Colonic mucosa (tissue), 4 donors: Measurements from ENCODE around the gene CCDC88A. TPM values are rescaled to one million over a fixed set of nuclear protein-coding genes. Genes with fewer than 3 reads are reported as not detected.

ENCODE experiments used
- DNase-seq: peaks from one replicate; pipeline ENCODE4 v3.0.0-alpha.2; 2020
- H3K27ac ChIP-seq: fragments of 200-600 bp; one replicate; pipeline ENCODE4 v1.8.0; 2021
- H3K27me3 ChIP-seq: fragments of 200-600 bp; one replicate; pipeline ENCODE4 v1.8.0; 2021
- H3K36me3 ChIP-seq: fragments of 200-600 bp; one replicate; pipeline ENCODE4 v1.8.0; 2021
- H3K4me1 ChIP-seq: fragments of 200-600 bp; one replicate; pipeline ENCODE4 v1.8.0; 2021; ENCODE audit warnings: mild to moderate bottlenecking
- H3K4me3 ChIP-seq: fragments of 200-600 bp; one replicate; pipeline ENCODE4 v1.8.0; 2021
- H3K9ac ChIP-seq, 2 donors: one replicate each; pipeline ENCODE4 v1.7.0; 2013; ENCODE audit warnings: control low read depth in 2 of 2, low read depth in 2 of 2, low read length in 2 of 2
- H3K9me3 ChIP-seq: fragments of 200-600 bp; one replicate; pipeline ENCODE4 v1.8.0; 2021
- CTCF ChIP-seq: fragments of 200-600 bp; IDR thresholded peaks from one replicate; pipeline ENCODE4 v1.8.0; 2022; ENCODE audit warnings: antibody characterized with exemption, mild to moderate bottlenecking
- intact Hi-C: fragments of 100-400 bp; cut with DNase I; formaldehyde crosslinking; loops from one replicate; pipeline ENCODE4 v1.14.1; 2022
- total RNA-seq, 2 donors: library from RNA; stranded (reverse); fragmentation: NEBNext Ultra II Directional in 1 of 2; extraction: Animal tissue kit (Norgen Biotek cat#: 25700) in 1 of 2; gene quantifications; one replicate each; pipeline ENCODE4 v1.2.1, GENCODE V29; 2021
- donor health status: healthy.
- donor health status: DM: no; HTN: no; CAD: no.
- donor health status: DM: no; HTN: no; CAD: no.

CCDC88A gene
- total RNA-seq, 2 donors from 2014 or later, result 4.2 to 11.4 TPM

- no peak overlapping the region for H3K27ac ChIP-seq
- H3K4me3 ChIP-seq, result no peak overlapping the region
- no peaks in the 10 kb centered on the region for H3K4me1 ChIP-seq
- no peak for DNase-seq
- TF ChIP-seq CTCF, result no peak
- no peaks in the 10 kb centered on the region for H3K36me3 ChIP-seq
- intact Hi-C loops, result no loop called here
- no peak overlapping the region for H3K9ac ChIP-seq
- no peaks in the 10 kb centered on the region for H3K9me3 ChIP-seq
- H3K27me3 ChIP-seq, result no peaks in the 10 kb centered on the region
Measured at GRCh38 chr2:55311444-55311870, 108.2 kb downstream of the CCDC88A start.

- TF ChIP-seq CTCF, result no peak
- DNase-seq, result no peak
- H3K4me3 ChIP-seq, result no peak overlapping the region
- H3K27me3 ChIP-seq, result no peaks in the 10 kb centered on the region
- no peaks in the 10 kb centered on the region for H3K9me3 ChIP-seq
- H3K4me1 ChIP-seq, result no peaks in the 10 kb centered on the region
- no peak overlapping the region for H3K27ac ChIP-seq
- no peaks in the 10 kb centered on the region for H3K36me3 ChIP-seq
- H3K9ac ChIP-seq, result no peak overlapping the region
- intact Hi-C loops, result no loop called here
Measured at GRCh38 chr2:55309446-55309845, 110.2 kb downstream of the CCDC88A start.

GRCh38 chr2:55302241-55302640, 117.4 kb downstream of the CCDC88A start:
- DNase-seq, result no peak
- H3K27ac ChIP-seq, result no peak overlapping the region
- H3K36me3 ChIP-seq, result no peaks in the 10 kb centered on the region
- no peaks in the 10 kb centered on the region for H3K27me3 ChIP-seq
- H3K4me1 ChIP-seq, result no peaks in the 10 kb centered on the region
- no peak overlapping the region for H3K9ac ChIP-seq
- no peak for TF ChIP-seq CTCF
- no peaks in the 10 kb centered on the region for H3K9me3 ChIP-seq
- no peak overlapping the region for H3K4me3 ChIP-seq
- intact Hi-C loops, result no loop called here

- TF ChIP-seq CTCF, result no peak
- Histone ChIP-seq H3K4me1 (no peaks in the 10 kb centered on the region), H3K27me3 (no peaks in the 10 kb centered on the region), H3K4me3 (no peak overlapping the region), H3K9ac (no peak overlapping the region), H3K9me3 (no peaks in the 10 kb centered on the region), H3K27ac (no peak overlapping the region), H3K36me3 (no peaks in the 10 kb centered on the region)
- DNase-seq, result no peak
- intact Hi-C loops, result no loop called here
Measured at GRCh38 chr2:55301277-55301676, 118.4 kb downstream of the CCDC88A start.

GRCh38 chr2:55296393-55296792, 123.3 kb downstream of the CCDC88A start:
- Histone ChIP-seq H3K36me3 (no peaks in the 10 kb centered on the region), H3K27ac (no peak overlapping the region), H3K9ac (no peak overlapping the region), H3K27me3 (no peaks in the 10 kb centered on the region), H3K4me1 (no peaks in the 10 kb centered on the region), H3K9me3 (no peaks in the 10 kb centered on the region), H3K4me3 (no peak overlapping the region)
- intact Hi-C loops, result no loop called here
- TF ChIP-seq CTCF, result no peak
- no peak for DNase-seq

GRCh38 chr2:55283083-55283482, 136.6 kb downstream of the CCDC88A start:
- no peak for DNase-seq
- peak overlapping the region; percentile 77 for H3K4me3 ChIP-seq
- H3K4me1 ChIP-seq, result no peaks in the 10 kb centered on the region
- no peaks in the 10 kb centered on the region for H3K36me3 ChIP-seq
- intact Hi-C loops, result no loop called here
- TF ChIP-seq CTCF, result no peak
- H3K9ac ChIP-seq, result no peak overlapping the region
- H3K9me3 ChIP-seq, result no peaks in the 10 kb centered on the region
- H3K27ac ChIP-seq, result no peak overlapping the region
- no peaks in the 10 kb centered on the region for H3K27me3 ChIP-seq
